Measurements from ENCODE around the gene GRK3.
A peak's percentile ranks its signal among the peaks of the same experiment; 100 is the strongest.

GRK3 gene

GRCh38 chr22:25729016-25729995 is 164.8 kb downstream of the GRK3 start:
- Histone ChIP-seq H3K27me3 (ENCODE audit: insufficient read depth, poor library complexity, severe bottlenecking) (no peaks in the 10 kb centered on the region), H3K4me3 (replicated peaks; ENCODE audit: insufficient read depth, low read length) (no peak overlapping the region), H3K27ac (replicated peaks) (no peak overlapping the region)
- no peak for DNase-seq (ENCODE audit: low read depth in 1 of 2, low spot score in 1 of 2)
- TF ChIP-seq POLR2AphosphoS5 (IDR thresholded peaks at IDR 0.05; ENCODE audit: low read depth) (peak; percentile 37; the same call in 1 of the 2 replicates), GABPA (IDR thresholded peaks at IDR 0.05; ENCODE audit: low read depth) (no peak), SPI1 (IDR thresholded peaks at IDR 0.05; ENCODE audit: borderline replicate concordance, low read depth) (peak; percentile 19; the same call in 1 of the 2 replicates), REST (IDR thresholded peaks at IDR 0.05; ENCODE audit: insufficient replicate concordance, low read depth) (no peak)
- TF ChIP-seq, protein P1, sequence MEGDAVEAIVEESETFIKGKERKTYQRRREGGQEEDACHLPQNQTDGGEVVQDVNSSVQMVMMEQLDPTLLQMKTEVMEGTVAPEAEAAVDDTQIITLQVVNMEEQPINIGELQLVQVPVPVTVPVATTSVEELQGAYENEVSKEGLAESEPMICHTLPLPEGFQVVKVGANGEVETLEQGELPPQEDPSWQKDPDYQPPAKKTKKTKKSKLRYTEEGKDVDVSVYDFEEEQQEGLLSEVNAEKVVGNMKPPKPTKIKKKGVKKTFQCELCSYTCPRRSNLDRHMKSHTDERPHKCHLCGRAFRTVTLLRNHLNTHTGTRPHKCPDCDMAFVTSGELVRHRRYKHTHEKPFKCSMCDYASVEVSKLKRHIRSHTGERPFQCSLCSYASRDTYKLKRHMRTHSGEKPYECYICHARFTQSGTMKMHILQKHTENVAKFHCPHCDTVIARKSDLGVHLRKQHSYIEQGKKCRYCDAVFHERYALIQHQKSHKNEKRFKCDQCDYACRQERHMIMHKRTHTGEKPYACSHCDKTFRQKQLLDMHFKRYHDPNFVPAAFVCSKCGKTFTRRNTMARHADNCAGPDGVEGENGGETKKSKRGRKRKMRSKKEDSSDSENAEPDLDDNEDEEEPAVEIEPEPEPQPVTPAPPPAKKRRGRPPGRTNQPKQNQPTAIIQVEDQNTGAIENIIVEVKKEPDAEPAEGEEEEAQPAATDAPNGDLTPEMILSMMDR (IDR thresholded peaks at IDR 0.05; ENCODE audit: insufficient read depth, low read length), result no peak

GRCh38 chr22:25735650-25736049 is 171.2 kb downstream of the GRK3 start:
- no peak overlapping the region for H3K4me3 ChIP-seq (replicated peaks; ENCODE audit: insufficient read depth, low read length)
- TF ChIP-seq POLR2AphosphoS5 (IDR thresholded peaks at IDR 0.05; ENCODE audit: low read depth) (no peak), REST (IDR thresholded peaks at IDR 0.05; ENCODE audit: insufficient replicate concordance, low read depth) (no peak), SPI1 (IDR thresholded peaks at IDR 0.05; ENCODE audit: borderline replicate concordance, low read depth) (no peak), GABPA (IDR thresholded peaks at IDR 0.05; ENCODE audit: low read depth) (no peak)
- TF ChIP-seq, protein P1 (IDR thresholded peaks at IDR 0.05; ENCODE audit: insufficient read depth, low read length), result no peak
- no peaks in the 10 kb centered on the region for H3K27me3 ChIP-seq (ENCODE audit: insufficient read depth, poor library complexity, severe bottlenecking)
- peak overlapping the region; percentile 43; the same call in 1 of the 2 replicates for H3K27ac ChIP-seq (replicated peaks)
- no peak for DNase-seq (ENCODE audit: low read depth in 1 of 2, low spot score in 1 of 2)

- peak in 1 of 2 experiments; percentile 39 for DNase-seq (ENCODE audit: low read depth in 1 of 2, low spot score in 1 of 2)
- Histone ChIP-seq H3K27ac (replicated peaks) (peak overlapping the region; percentile 43; the same call in 1 of the 2 replicates), H3K27me3 (ENCODE audit: insufficient read depth, poor library complexity, severe bottlenecking) (no peaks in the 10 kb centered on the region), H3K4me3 (replicated peaks; ENCODE audit: insufficient read depth, low read length) (no peak overlapping the region)
- TF ChIP-seq GABPA (IDR thresholded peaks at IDR 0.05; ENCODE audit: low read depth) (no peak), POLR2AphosphoS5 (IDR thresholded peaks at IDR 0.05; ENCODE audit: low read depth) (peak; percentile 36; the same call in 1 of the 2 replicates)
These were observed 172.0 kb downstream of the GRK3 start for GRCh38 chr22:25736378-25737011.
